PFSK-1 (cell line): ENCODE measurements around the gene HPCAL1.

Experiments used
- FOXP2 ChIP-seq: optimal IDR thresholded peaks from 2 replicates; pipeline ENCODE3; 2011; ENCODE audit warnings: borderline replicate concordance, control low read depth, inconsistent platforms; ENCODE audit not compliant: insufficient read depth; ENCODE audit errors: extremely low read length, extremely low read depth
- POLR2AphosphoS5 ChIP-seq: IDR thresholded peaks from 2 replicates; pipeline ENCODE4 v1.6.1; 2012; ENCODE audit warnings: low read depth, mild to moderate bottlenecking, control low read depth, low read length, moderate library complexity
- SIN3A ChIP-seq: IDR thresholded peaks from 2 replicates; pipeline ENCODE4 v1.6.1; 2012; ENCODE audit warnings: mild to moderate bottlenecking, low read length, moderate library complexity, borderline replicate concordance; ENCODE audit not compliant: insufficient read depth
- TAF1 ChIP-seq: IDR thresholded peaks from 2 replicates; pipeline ENCODE4 v1.6.1; 2012; ENCODE audit warnings: low read length, control low read depth, borderline replicate concordance; ENCODE audit not compliant: insufficient read depth
- TF ChIP-seq, protein P1 (sequence below), 2 experiments: IDR thresholded peaks; 2 replicates each; pipeline versions ENCODE4 v1.6.1 to v1.8.0; 2011 to 2012; ENCODE audit warnings: low read depth in 2 of 2, low read length in 2 of 2, control low read depth in 1 of 2, inconsistent platforms in 1 of 2, mild to moderate bottlenecking in 1 of 2, moderate library complexity in 1 of 2; ENCODE audit not compliant: insufficient read depth in 1 of 2

Gene HPCAL1

DNA sequence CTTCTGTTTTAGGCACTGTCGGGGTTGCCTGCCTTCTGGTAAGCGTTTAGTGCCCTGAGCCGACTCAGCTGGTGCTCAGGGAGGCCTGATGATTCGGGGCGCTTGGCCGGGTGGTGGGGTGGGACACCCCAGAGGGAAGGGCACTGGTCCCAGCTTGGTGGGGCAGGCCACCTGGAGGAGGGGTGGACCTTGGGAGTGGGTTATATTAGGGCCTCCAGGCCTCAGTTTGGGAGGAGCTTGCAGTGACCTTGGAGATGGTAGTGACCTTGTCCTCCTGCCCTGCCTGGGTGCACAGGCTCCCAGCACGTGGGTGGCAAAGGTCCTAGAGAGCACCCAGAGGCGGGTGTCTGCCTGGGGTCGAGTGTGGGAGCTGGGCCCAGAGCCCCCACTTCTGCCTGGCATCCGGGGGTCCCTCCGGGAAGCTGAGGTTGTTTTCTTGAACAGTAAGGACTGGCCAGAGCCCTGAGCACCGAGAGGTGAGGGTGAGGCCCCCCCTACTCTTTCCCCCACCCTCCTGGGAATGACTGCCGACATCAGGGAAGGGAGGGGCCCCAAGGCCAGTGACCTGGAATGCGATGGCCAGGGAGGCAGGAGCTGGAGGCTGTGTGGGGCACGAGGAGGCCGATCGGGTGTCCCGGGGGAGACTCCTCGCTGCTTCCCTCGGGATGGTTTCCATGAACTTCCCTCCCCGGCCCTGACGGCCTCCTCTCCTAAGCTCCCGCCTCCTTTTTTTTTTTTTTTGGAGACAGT is 61.3 kb downstream of the HPCAL1 start:
- no peak for TF ChIP-seq SIN3A
- no peak for TF ChIP-seq TAF1
- TF ChIP-seq, protein P1, sequence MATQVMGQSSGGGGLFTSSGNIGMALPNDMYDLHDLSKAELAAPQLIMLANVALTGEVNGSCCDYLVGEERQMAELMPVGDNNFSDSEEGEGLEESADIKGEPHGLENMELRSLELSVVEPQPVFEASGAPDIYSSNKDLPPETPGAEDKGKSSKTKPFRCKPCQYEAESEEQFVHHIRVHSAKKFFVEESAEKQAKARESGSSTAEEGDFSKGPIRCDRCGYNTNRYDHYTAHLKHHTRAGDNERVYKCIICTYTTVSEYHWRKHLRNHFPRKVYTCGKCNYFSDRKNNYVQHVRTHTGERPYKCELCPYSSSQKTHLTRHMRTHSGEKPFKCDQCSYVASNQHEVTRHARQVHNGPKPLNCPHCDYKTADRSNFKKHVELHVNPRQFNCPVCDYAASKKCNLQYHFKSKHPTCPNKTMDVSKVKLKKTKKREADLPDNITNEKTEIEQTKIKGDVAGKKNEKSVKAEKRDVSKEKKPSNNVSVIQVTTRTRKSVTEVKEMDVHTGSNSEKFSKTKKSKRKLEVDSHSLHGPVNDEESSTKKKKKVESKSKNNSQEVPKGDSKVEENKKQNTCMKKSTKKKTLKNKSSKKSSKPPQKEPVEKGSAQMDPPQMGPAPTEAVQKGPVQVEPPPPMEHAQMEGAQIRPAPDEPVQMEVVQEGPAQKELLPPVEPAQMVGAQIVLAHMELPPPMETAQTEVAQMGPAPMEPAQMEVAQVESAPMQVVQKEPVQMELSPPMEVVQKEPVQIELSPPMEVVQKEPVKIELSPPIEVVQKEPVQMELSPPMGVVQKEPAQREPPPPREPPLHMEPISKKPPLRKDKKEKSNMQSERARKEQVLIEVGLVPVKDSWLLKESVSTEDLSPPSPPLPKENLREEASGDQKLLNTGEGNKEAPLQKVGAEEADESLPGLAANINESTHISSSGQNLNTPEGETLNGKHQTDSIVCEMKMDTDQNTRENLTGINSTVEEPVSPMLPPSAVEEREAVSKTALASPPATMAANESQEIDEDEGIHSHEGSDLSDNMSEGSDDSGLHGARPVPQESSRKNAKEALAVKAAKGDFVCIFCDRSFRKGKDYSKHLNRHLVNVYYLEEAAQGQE (IDR thresholded peaks at IDR 0.05; ENCODE audit: insufficient read depth in 1 of 2, low read depth in 2 of 2, low read length in 2 of 2): no peak
- TF ChIP-seq POLR2AphosphoS5: no peak
- no peak for TF ChIP-seq FOXP2

- TF ChIP-seq SIN3A: no peak
- TF ChIP-seq TAF1: no peak
- no peak for TF ChIP-seq POLR2AphosphoS5
- TF ChIP-seq FOXP2: no peak
- TF ChIP-seq, protein P1 (IDR thresholded peaks at IDR 0.05; ENCODE audit: insufficient read depth in 1 of 2, low read depth in 2 of 2, low read length in 2 of 2): no peak
Measured at GRCh38 chr2:10365412-10365811, 62.7 kb downstream of the HPCAL1 start.

- TF ChIP-seq FOXP2: no peak
- no peak for TF ChIP-seq TAF1
- TF ChIP-seq POLR2AphosphoS5: no peak
- TF ChIP-seq SIN3A: no peak
- TF ChIP-seq, protein P1 (IDR thresholded peaks at IDR 0.05; ENCODE audit: insufficient read depth in 1 of 2, low read depth in 2 of 2, low read length in 2 of 2): no peak
Measured at GRCh38 chr2:10366601-10367270, 64.0 kb downstream of the HPCAL1 start.

DNA sequence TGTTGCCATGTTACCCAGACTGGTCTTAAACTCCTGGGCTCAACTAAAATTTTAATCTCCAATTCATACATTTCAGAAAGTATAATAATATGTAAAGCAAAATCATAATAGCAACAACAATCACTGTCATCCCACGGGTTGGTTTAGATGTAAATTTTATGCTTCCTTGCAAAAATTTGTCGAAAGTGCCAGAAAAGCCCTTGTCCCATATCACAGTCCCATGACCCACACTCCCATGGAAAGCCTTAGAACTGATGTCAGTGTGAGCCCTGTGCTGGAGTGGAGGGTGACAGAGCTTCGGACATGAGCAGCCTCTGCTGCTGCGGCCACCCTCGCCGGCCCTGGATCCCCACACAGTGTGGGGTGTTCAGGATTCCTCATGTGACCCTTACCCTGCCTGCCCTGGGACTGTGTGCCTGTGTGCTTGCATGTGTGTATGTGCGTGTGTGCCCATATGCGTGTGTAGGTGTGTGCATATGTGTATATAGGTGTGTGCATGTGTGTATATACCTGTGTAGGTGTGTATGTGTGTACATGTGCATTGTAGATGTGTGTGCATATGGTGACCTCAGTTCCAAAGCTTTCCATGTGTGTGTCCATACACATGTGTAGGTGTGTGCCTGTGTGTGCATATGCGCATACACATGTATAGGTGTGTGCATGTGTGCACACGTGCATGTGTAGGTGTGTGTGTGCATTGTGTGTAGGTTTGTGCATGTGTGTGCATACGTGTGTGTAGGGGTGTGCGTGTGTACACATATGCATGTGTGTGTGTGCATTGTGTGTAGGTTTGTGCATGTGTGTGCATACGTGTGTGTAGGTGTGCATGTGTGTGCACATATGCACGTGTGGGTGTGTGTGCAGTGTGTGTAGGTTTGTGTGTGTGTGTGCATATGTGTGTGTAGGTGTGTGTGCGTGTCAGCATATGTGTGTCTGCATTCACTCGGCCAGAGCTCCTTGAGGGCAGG is 65.1 kb downstream of the HPCAL1 start:
- TF ChIP-seq SIN3A (no peak), TAF1 (no peak), POLR2AphosphoS5 (no peak), FOXP2 (no peak)
- TF ChIP-seq, protein P1 (IDR thresholded peaks at IDR 0.05; ENCODE audit: insufficient read depth in 1 of 2, low read depth in 2 of 2, low read length in 2 of 2): no peak
